ENCODE data around the gene ARRDC5.
A peak's percentile ranks its signal among the peaks of the same experiment; 100 is the strongest.
"Not testable (repeated sequence)": the region's sequence is repeated elsewhere in the genome, so short reads cannot be mapped to it uniquely, and the experiment has no call there.

ARRDC5 gene

GRCh38 chr19:4908781-4909155 is 6.1 kb upstream of the ARRDC5 start:
- H3K27ac Mint-ChIP-seq = peak overlapping the region in 1 of 3 experiments; percentile 80
- no peak for TF ChIP-seq CTCF (IDR thresholded peaks at IDR 0.05; ENCODE audit: unreplicated experiment in 3 of 3)
- peaks cover 6% of the 10 kb centered on the region for H3K36me3 Mint-ChIP-seq (ENCODE audit: low read depth)
- H3K27me3 Mint-ChIP-seq (ENCODE audit: low read depth) = peaks cover 4% of the 10 kb centered on the region
- H3K9me3 Mint-ChIP-seq = no peaks in the 10 kb centered on the region
- peak overlapping the region; percentile 70 to 81 (median 72) for H3K4me3 Mint-ChIP-seq
- H3K4me1 Mint-ChIP-seq = peaks cover 37% of the 10 kb centered on the region

GRCh38 chr19:4908360-4908759 is 5.7 kb upstream of the ARRDC5 start:
- Mint-ChIP-seq H3K27ac (peak overlapping the region in 2 of 3 experiments; percentile 18 to 80), H3K9me3 (no peaks in the 10 kb centered on the region), H3K27me3 (ENCODE audit: low read depth) (peaks cover 4% of the 10 kb centered on the region), H3K4me1 (peaks cover 37% of the 10 kb centered on the region), H3K4me3 (peak overlapping the region; percentile 70 to 81 (median 72)), H3K36me3 (ENCODE audit: low read depth) (peaks cover 6% of the 10 kb centered on the region)
- TF ChIP-seq CTCF (IDR thresholded peaks at IDR 0.05; ENCODE audit: unreplicated experiment in 3 of 3) = no peak

- Mint-ChIP-seq H3K4me3 (peak overlapping the region in 2 of 3 experiments; percentile 12 to 20), H3K36me3 (ENCODE audit: low read depth) (peaks cover 5% of the 10 kb centered on the region), H3K27ac (no peak overlapping the region), H3K9me3 (no peaks in the 10 kb centered on the region), H3K4me1 (peaks cover 25% of the 10 kb centered on the region), H3K27me3 (ENCODE audit: low read depth) (peaks cover 4% of the 10 kb centered on the region)
- no peak for TF ChIP-seq CTCF (IDR thresholded peaks at IDR 0.05; ENCODE audit: unreplicated experiment in 3 of 3)
Observed at GRCh38 chr19:4906963-4907362, 4.3 kb upstream of the ARRDC5 start.

- Mint-ChIP-seq H3K27ac (no peak overlapping the region), H3K27me3 (ENCODE audit: low read depth) (peaks cover 4% of the 10 kb centered on the region), H3K4me3 (no peak overlapping the region), H3K36me3 (ENCODE audit: low read depth) (no peaks in the 10 kb centered on the region), H3K9me3 (no peaks in the 10 kb centered on the region), H3K4me1 (peaks cover 11% of the 10 kb centered on the region)
- no peak for TF ChIP-seq CTCF (IDR thresholded peaks at IDR 0.05; ENCODE audit: unreplicated experiment in 3 of 3)
Observed at GRCh38 chr19:4904481-4904880, 1.8 kb upstream of the ARRDC5 start.

- not testable (repeated sequence) for H3K36me3 Mint-ChIP-seq (ENCODE audit: low read depth); H3K4me1 Mint-ChIP-seq; H3K9me3 Mint-ChIP-seq; H3K27ac Mint-ChIP-seq; H3K27me3 Mint-ChIP-seq (ENCODE audit: low read depth); H3K4me3 Mint-ChIP-seq
Observed at GRCh38 chr19:4900879-4901278, 1.8 kb downstream of the ARRDC5 start.

GRCh38 chr19:4897146-4897545 is 5.5 kb downstream of the ARRDC5 start:
- Mint-ChIP-seq H3K27ac (no peak overlapping the region), H3K9me3 (no peaks in the 10 kb centered on the region), H3K27me3 (ENCODE audit: low read depth) (no peaks in the 10 kb centered on the region), H3K4me1 (peaks cover 9% of the 10 kb centered on the region), H3K36me3 (ENCODE audit: low read depth) (no peaks in the 10 kb centered on the region), H3K4me3 (peak overlapping the region in 1 of 3 experiments; percentile 45)
- TF ChIP-seq CTCF (IDR thresholded peaks at IDR 0.05; ENCODE audit: unreplicated experiment in 3 of 3) = no peak
